Frontal cortex (tissue), 4 donors: ENCODE measurements around the gene IL7R. TPM values are rescaled to one million over a fixed set of nuclear protein-coding genes. Genes with fewer than 3 reads are reported as not detected.
"Not testable (repeated sequence)": the region's sequence is repeated elsewhere in the genome, so short reads cannot be mapped to it uniquely, and the experiment has no call there.

Source experiments
- DNase-seq, 2 donors: peaks; one replicate each; pipeline ENCODE4 v3.0.0; 2012; ENCODE audit warnings: low spot score in 2 of 2
- FAIRE-seq: peaks from 2 replicates; lab custom pipeline; 2012; peaks lifted over from hg19 to GRCh38; lab: Jason Lieb, UNC
- total RNA-seq: library from RNA; depleted of rRNA; stranded (reverse); fragments of >200 nt; gene quantifications from one replicate; pipeline ENCODE4 v1.2.3, GENCODE V29; 2014
- donor health status: control.
- donor health status: control.
- donor health status: control.

The IL7R gene
- total RNA-seq, 1 donor from 2014 or later: 0.41 TPM

DNA sequence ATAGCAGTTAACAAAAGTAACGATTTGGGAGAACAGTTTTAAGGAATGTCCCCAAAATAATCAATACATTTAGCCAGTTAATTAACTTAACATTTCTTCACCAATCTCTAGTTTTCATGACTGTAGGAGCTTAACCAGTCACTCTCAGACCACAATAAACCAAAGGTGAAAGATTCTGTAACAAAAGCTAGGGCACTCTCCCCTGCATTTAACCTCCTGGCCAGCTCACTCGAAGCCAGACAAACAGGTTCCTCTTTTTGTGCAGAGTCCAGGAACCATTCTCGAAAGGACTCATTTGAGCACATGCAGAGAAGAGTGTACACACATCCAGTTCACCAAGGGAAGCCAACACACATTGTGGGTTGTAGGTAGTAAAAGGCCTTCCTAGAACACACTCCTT, 6.5 kb downstream of the IL7R start:
- DNase-seq: no peak
- FAIRE-seq: no peak

DNA sequence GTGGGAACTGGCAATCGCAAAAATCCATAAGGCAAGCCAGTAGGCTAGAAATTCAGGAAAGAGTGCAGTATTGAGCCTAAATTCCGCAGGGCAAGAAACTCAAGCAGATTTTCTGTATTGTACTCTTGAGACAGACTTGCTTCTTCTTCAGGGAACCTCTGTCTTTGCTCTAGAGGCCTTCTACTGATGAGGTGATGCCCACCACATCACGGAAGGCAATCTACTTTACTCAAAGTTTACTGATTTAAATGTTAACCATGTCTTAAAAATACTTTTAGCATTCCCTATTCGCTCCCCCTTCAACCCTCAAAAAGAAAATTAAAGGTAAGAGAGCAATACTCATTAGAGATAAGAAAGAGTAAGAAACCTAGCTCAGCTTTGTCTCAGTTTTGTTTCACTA, 11.3 kb downstream of the IL7R start:
- FAIRE-seq: no peak
- DNase-seq: no peak

DNA sequence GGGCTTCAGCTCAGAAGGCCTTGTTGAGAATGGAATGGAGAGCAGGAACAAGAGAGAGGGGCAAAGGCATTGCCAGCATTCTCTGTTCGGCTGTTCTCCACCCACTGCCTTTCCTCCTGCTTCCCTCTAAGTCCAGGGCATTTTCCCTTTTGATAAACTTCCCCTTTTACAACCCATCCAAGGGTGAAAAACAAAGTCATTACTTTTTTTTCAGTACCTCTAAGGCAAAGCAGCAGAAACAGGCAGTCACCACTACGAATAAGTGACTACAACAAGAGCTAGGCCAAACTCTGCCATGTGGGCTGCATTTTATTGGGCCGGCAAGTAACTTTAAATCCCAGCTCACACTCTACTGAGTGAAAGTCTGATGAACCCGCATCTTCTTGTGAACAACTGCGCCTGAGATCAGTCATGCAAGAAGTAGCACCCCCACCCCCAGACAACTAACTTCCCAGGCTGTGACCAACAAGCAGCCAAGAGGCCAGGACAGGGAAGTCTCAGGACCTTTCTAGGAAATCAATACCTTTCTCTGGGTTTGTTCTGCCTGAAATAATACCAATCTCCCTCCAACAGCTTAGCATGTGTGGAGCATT, 13.1 kb downstream of the IL7R start:
- no peak for DNase-seq
- no peak for FAIRE-seq

DNA sequence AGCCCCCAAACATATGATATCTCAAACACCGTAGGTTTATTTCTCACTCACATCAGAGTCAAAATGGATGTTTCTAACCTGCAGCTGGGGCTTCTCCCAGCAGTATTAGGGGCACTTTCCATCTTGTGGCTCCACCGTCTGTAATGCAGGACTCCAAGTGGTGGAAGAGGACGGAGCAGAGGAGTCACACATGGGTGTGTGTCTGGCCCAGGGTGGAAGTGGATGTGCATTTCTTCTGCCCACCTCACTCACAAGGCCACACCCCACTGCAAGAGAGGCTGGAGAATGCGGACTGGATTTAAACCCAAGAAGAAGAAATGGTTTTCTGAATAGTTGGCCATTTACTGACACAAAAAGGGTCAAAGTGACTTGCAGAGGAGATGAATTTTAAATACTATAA, 13.9 kb downstream of the IL7R start:
- no peak for FAIRE-seq
- DNase-seq: no peak

DNA sequence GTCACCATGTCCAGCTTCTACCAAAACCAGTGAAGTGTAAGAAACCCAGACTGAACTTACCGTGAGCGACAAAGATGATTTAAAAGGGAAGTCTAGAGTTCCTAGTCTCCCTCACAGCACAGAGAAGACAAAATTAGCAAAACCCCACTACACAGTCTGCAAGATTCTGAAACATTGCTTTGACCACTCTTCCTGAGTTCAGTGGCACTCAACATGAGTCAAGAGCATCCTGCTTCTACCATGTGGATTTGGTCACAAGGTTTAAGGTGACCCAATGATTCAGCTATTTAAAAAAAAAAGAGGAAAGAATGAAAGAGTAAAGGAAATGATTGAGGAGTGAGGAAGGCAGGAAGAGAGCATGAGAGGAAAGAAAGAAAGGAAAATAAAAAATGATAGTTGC, 19.8 kb downstream of the IL7R start:
- DNase-seq (no peak), FAIRE-seq (no peak)

DNA sequence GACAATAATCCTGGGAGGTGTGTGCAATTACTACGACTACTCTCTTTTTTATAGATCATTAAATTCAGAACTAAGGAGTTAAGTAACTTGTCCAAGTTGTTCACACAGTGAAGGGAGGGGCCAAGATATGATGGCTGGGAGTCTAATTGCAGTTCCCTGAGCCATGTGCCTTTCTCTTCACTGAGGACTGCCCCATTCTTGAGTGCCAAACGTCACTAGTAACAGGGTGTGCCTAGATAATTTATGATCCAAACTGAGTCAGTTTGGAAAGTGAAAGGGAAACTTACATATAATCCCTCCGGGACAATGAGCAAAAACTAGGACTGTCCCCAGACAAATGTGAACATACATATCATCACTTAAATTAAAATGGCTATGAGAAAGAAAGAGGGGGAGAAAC, 20.2 kb downstream of the IL7R start:
- DNase-seq (no peak), FAIRE-seq (no peak)

DNA sequence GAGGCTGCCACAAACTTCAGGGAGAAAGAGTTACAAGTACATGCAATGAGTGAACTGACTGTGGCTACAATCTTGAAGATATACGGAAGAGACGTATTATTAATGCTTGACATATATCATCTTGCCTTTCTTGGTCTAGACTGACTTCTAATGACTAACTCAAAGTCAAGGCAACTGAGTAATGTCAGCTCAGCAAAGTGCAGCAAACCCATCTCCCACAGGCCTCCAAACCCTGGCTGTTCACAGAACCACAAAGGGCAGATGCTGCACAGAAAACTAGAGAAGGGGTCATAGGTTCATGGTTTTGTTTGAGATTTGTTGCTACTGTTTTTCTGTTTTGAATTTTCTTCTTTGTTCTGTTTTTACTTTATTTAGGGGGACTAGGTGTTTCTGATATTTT, 21.0 kb downstream of the IL7R start:
- FAIRE-seq: no peak

DNA sequence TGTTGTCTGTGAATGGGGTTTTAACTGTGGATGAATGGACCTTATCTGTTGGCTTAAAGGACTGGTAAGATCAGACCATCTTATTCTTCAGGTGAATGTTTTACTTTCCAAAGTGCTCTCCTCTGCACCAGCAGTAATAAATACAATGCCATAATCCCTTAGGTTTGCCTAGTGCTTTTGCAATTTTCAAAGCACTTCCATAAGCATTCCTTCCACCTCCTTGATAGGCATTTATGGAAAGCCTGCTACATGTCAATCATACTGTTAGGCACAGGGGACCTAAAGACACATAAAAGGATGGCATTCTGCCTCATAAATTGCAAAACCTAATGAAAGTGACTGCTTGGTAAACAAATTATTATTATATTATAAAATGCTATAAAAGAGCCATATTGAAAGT, 21.4 kb downstream of the IL7R start:
- FAIRE-seq: no peak

More for the DNA sequence above, 21.0 kb downstream of the IL7R start:
- DNase-seq: no peak

DNA sequence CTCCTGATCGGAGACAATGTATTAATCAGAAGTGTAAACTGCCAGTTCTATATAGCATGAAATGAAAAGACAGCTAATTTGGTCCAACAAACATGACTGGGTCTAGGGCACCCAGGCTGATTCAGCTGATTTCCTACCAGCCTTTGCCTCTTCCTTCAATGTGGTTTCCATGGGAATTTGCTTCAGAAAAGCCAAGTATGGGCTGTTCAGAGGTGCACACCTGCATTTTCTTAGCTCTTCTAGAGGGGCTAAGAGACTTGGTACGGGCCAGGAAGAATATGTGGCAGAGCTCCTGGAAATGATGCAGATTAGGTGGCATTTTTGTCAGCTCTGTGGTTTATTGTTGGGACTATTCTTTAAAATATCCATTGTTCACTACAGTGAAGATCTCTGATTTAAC, 22.4 kb downstream of the IL7R start:
- DNase-seq: no peak
- no peak for FAIRE-seq

More for the DNA sequence above, 21.4 kb downstream of the IL7R start:
- DNase-seq: no peak

DNA sequence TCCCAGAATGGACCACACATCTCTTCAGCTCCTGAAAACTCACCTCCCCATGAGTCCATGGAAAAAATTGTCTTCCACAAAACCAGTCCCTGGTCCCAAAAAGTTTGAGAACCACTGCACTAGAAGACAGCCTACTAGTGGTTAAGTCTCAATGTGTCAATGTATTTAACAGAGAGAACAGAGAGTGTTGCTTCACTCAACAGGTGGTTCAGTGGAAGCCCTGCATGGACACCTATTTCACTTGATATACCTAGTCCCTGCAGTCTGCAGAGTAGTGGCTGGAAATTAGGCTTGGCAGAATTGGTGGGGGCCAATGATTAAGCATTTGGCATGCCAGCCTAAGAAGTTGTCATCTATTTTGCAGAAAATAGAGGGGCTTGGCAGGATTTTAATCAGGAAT, 23.0 kb downstream of the IL7R start:
- DNase-seq (no peak), FAIRE-seq (no peak)

DNA sequence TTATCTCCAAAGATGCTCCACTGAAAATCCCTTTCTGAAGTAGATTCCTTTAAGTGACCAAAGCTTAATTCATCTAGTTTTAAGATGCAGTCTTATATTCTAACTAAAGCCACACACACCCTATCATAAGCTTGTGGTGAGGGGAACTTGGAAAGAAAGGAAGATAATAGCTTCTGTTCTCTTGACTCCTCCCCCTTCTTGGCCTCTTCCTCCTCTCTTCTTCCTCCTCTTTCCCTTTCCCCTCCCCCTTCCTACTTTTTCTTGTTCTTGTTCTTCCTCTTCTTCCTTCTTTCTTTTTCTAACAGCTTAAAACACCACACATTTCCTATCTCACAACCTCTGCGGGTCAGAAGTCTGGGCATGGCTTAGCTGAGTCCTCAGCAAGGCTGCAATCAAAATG, 23.5 kb downstream of the IL7R start:
- FAIRE-seq (no peak), DNase-seq (no peak)

DNA sequence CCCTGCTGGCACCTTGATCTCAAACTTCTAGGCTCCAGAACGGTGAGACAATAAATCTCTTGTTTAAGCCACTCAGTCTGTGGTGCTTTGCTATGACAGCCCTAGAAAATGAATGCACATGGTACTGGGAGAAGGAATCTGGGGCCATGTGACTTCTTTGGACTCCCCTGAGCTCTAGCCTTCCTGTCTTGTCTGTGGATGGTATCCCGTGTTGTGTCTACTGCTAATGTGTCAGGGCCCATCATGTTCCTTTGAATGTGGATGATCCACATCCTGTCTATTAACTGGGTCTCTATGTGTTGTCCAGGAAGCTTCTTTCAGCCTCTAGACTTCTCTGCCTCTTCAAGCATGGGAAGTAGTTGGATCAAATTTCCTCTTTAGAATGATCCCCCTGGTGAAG, 25.1 kb downstream of the IL7R start:
- FAIRE-seq (no peak), DNase-seq (no peak)

DNA sequence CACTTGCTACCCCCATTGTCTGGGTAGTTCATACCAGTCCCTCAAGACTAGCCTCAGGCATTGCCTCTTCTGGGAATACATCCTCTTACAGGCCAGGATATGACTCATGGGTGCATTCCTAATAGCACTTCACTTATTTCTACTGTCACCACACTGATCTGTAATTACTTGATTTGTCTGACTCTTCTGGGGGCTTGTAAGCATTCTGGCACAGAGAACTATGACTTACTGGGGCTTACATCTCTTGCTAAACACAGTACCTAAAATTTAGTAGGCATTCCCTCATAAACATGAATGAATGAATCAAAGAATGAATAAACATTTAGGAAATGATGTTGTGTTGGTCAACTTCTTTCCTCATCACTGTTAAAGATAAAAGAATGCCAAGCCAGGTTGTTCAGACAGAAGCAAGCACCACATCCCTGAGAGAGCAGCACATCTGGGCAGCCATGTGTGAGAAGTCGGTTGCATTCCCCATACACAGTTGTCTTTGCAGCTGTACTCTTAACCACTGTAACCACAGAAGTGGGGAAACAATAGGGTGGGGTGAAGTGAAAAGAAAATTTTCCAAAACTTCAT, 27.6 kb downstream of the IL7R start:
- FAIRE-seq: no peak
- DNase-seq: no peak

DNA sequence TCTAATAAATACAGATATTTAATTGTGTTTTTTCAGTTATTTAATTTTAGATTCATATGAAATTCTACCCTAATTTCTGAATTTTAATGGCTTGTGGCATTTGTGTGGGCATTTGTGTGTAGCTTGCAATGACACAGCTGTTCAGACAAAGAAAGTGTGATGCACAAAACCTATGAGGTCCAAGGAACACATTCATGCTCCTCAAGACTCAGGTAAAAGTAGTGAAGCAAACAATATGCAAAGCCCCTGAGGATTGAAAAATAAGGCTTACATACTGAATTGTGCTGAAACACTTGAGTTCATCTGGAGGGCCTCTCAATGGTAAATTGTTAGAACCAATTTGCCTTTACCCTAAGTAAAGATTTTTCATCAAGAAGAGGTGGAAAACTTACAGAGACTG, 28.1 kb downstream of the IL7R start:
- no peak for DNase-seq
- FAIRE-seq: no peak

DNA sequence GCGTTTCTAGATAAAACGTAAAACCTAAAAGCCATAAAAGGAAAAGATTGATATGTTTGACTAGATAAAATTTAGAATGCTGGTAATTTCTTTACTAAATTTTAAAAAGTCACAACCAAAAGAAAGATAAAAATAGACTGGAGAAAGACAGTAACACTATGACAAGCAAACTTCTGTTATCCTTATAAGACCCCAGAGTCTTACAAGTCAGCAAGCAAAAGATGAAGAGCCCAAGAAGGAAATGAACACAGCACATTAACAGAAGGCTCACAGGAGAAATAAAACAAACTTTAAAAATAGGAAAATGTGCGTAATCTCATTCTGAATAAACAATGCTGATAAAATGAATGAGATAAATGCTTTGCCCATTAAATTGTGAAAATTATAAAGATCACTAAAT, 29.7 kb downstream of the IL7R start:
- peak; percentile 23 for FAIRE-seq
- no peak for DNase-seq

DNA sequence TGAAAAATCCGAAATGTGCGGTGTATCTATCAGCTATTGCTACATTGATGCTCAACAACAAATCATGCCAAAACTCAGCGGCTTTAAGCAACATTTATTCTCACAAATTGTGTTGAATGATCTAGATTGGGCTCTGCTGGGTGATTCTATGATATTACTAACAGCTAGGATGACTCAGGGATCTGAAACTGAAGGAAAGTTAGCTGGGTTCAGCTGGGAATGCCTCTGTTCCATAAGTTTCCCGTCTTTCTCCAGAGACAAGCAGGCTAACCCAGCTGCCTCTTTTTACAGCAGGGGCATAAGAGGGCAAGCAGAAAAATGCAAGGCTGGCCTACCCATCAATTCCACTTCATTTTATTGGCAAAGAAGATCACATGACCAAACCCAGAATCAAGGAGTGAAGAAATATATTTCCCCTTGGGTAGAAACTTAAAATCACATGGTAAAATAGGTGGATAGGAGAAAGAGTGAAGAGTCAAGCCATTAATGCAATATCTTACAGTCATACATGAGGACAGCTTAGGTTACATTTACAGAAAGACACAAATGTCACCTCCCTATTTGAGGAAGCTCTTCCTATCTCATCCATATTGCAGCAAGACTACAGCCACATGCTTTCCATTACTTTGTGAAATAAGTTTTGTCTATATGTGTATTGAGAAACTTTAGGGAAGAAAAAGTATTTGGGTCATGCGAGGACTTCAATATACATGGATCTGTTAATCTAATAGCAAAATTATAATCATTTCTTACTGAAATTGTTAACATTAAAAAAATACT, 30.8 kb downstream of the IL7R start:
- FAIRE-seq: no peak

DNA sequence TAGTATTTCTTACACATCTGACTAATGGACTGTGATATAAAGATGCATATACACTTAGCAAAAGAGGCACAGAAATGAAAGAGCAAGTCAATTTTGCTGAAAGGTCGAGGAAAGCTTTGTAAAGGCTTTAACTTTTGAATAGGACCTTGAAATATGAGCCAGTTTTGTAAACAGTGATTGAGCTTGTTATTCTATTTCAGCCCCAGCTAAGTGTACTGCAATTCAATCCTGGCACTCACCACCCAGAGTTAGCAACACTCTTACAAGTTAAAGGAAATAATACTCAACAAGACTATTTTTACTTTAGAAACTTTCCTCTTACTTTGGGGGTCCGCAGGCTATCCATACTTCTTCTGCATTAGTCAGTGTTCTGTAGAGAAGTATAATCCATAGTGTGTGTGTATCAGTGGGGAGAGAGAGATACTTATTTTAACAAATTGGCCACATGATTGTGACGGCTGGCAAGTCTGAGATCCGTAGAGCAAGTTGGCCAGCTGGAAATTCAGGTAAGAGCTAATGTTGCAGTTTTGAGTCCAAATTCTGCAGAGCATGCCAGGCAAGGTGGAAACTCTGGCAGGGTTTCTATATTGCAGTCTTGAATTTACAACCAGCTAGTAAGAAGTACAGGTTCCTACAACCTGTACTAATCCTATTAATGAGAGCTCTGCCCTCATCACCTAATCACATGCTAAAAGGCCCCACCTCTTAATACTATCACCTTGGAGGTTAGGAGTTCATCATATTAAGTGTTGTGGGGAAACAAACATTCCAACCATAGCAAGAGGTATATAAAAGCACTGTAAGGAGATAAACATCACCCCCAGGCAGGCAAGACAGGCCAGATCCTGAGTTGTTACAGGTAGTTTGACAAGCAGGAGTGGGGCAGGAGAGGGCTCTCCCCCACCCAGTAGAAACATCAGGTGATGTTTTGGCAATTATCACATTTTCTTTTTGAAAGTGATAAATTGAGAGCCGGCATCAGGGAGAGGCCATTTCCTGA, 33.6 kb downstream of the IL7R start:
- DNase-seq: no peak
- no peak for FAIRE-seq

More for the DNA sequence above, 30.8 kb downstream of the IL7R start:
- no peak for DNase-seq

DNA sequence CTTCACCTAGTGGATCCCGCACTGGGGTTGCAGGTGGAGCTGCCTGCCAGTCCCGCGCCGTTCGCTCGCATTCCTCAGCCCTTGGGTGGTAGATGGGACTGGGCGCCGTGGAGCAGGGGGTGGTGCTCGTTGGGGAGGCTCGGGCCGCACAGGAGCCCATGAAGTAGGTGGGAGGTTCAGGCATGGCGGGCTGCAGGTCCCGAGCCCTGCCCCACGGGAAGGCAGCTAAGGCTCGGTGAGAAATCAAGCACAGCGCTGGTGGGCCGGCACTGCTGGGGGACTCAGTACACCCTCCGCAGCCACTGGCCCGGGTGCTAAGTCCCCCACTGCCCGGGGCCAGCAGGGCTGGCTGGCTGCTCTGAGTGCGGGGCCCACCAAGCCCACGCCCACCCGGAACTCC, 36.1 kb downstream of the IL7R start:
- not testable (repeated sequence) for FAIRE-seq, DNase-seq

DNA sequence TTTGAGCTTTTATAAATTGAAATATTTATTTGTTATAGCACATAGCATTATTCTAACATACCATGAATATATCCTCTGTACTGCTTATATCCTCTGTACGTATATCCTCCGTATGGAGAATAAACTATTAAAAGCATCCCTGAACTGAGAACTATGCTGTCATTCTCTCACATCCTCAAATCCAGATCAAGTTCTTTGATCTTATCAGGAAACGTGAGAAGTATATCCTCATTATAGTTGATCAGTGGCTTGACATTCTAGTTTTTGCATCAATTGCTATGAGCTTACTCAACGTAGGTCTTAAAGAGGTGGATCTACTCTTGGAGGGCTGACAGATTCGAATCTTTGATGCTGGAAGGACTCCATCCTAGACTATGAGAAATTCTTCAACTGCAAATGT, 37.4 kb downstream of the IL7R start:
- DNase-seq (no peak), FAIRE-seq (no peak)

DNA sequence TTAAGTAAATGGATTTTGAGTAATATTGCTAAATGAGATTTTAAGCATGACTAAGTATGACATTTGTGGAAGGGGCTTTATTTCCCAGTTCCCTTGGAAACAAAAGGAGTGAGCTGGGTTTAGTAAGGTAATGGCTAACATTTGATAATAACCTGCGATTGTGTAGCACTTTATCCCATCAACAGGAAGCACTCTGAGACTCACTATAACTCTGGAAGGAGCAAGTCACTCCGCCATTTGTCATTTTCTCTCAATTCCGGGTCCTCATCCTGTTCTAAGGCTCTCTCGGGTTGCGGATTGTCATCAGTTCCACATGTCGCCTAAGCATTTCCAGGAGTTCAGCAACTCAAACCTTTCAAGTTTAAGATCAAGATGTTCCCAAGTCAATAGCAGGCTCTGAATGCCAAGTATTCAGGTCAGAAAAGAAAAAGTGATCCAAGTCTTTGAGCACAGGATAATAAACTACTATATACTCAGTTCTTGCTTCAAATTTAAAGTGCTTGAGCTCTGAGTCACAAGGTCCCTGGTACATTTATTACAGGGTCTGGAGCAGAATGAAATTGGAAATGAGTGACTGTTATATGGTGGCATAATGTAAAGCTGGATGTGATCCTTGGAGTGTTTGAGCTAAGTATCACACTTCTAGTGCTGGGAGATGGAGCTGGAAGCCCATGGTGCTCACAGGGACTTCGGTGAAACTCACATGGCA, 42.4 kb downstream of the IL7R start:
- FAIRE-seq: no peak
- no peak for DNase-seq
